ENCODE data around the gene FKBP3. TPM values are rescaled to one million over a fixed set of nuclear protein-coding genes. Genes with fewer than 3 reads are reported as not detected.

The FKBP3 gene
- total RNA-seq, 2 donors from 2014 or later, result 153 to 188 TPM

DNA sequence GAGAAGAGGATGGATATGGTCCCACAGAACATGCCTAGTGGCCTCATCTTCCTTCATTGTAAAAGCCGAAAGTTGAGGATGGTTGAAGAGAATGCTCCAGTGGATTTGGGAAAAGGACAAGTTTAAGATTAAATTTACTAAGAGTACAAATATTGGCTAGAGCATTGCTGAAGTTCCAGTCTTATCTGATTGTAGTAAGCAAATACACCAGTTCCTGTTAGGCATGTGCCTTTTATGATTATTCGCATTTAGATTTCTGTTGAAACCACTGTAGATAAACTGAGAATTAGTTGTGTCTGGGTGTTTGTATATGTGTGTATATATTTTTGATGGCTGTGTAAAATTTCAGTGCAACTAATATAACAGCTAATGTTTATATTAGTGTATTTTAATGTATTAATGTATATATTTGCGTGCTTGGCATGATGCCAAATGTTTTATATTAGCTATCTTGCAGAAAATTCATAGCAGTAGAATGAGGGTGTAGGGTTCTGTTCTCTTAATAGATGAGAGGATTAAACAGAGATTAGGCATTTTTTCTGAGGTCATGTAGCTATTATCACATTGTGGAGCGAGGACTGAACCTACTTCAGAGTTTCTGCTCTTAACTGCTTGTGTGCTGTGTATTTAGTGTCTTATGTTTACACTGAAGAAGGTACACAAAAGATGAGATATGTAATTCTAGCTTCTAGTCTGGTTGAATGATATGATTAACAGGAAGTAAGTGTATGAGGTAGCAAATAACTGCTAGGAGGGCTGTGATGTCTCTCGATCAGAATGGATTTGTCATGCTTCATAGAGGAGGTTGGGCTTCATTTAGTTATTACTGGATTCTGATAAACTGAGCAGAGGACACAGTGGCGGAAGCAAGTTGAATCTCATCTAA lies 21.1 kb downstream of the FKBP3 start:
- H3K27ac ChIP-seq (ENCODE audit: low read depth, low read length), result no peak overlapping the region
- DNase-seq, result no peak
- H3K4me1 ChIP-seq (ENCODE audit: control insufficient read depth, insufficient read depth, low read length), result no peaks in the 10 kb centered on the region
- peaks cover 99% of the 10 kb centered on the region for H3K36me3 ChIP-seq (ENCODE audit: control insufficient read depth, insufficient read depth, low read length)
- no peaks in the 10 kb centered on the region for H3K9me3 ChIP-seq (ENCODE audit: control insufficient read depth, low read length)
- no peak overlapping the region for H3K9ac ChIP-seq (ENCODE audit: extremely low read depth, low read length, poor library complexity, severe bottlenecking)
- Mint-ChIP-seq H3K27me3 (ENCODE audit: insufficient read depth) (no peaks in the 10 kb centered on the region), H3K36me3 (ENCODE audit: low read depth) (peaks cover 77% of the 10 kb centered on the region), H3K4me1 (no peaks in the 10 kb centered on the region), H3K4me3 (no peak overlapping the region), H3K27ac (peak overlapping the region; percentile 14), H3K9me3 (no peaks in the 10 kb centered on the region)
- TF ChIP-seq, protein P1, sequence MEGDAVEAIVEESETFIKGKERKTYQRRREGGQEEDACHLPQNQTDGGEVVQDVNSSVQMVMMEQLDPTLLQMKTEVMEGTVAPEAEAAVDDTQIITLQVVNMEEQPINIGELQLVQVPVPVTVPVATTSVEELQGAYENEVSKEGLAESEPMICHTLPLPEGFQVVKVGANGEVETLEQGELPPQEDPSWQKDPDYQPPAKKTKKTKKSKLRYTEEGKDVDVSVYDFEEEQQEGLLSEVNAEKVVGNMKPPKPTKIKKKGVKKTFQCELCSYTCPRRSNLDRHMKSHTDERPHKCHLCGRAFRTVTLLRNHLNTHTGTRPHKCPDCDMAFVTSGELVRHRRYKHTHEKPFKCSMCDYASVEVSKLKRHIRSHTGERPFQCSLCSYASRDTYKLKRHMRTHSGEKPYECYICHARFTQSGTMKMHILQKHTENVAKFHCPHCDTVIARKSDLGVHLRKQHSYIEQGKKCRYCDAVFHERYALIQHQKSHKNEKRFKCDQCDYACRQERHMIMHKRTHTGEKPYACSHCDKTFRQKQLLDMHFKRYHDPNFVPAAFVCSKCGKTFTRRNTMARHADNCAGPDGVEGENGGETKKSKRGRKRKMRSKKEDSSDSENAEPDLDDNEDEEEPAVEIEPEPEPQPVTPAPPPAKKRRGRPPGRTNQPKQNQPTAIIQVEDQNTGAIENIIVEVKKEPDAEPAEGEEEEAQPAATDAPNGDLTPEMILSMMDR (conservative IDR thresholded peaks at IDR 0.05), result no peak
- H3K4me3 ChIP-seq (ENCODE audit: low read length), result no peak overlapping the region
- 94 to 100% methylated on average over 5 to 6 of the region's 6 CpGs for WGBS, 2 experiments (ENCODE audit: insufficient coverage in 1 of 2, insufficient read length in 1 of 2)
- no peaks in the 10 kb centered on the region for H3K27me3 ChIP-seq (ENCODE audit: control insufficient read depth, insufficient read depth, low read length, poor library complexity, severe bottlenecking)

DNA sequence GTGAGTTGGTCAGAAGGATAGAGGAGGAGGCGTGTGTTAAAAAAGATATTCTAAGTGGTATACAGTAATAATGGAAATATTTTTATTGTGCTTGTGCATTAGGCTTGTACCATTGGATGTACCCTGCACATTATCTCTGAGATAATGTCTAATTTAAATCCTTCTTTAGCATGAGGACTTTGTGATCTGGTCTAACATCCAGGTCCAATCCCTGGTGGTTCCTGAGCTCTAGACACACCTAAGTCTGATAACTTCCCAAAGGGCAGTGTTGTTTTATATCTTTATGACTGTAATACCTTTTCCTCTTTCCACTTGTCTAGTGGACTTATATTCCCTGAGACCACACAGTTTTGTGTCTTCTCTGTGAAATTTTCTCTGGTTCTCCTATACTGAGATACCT lies 29.7 kb downstream of the FKBP3 start:
- Mint-ChIP-seq H3K9me3 (no peaks in the 10 kb centered on the region), H3K4me3 (no peak overlapping the region), H3K27me3 (ENCODE audit: insufficient read depth) (no peaks in the 10 kb centered on the region), H3K27ac (no peak overlapping the region), H3K4me1 (peaks cover 8% of the 10 kb centered on the region), H3K36me3 (ENCODE audit: low read depth) (peaks cover 65% of the 10 kb centered on the region)
- Histone ChIP-seq H3K9me3 (ENCODE audit: control insufficient read depth, low read length) (no peaks in the 10 kb centered on the region), H3K27me3 (ENCODE audit: control insufficient read depth, insufficient read depth, low read length, poor library complexity, severe bottlenecking) (no peaks in the 10 kb centered on the region), H3K4me3 (ENCODE audit: low read length) (no peak overlapping the region), H3K27ac (ENCODE audit: low read depth, low read length) (no peak overlapping the region), H3K9ac (ENCODE audit: extremely low read depth, low read length, poor library complexity, severe bottlenecking) (no peak overlapping the region), H3K4me1 (ENCODE audit: control insufficient read depth, insufficient read depth, low read length) (no peaks in the 10 kb centered on the region), H3K36me3 (ENCODE audit: control insufficient read depth, insufficient read depth, low read length) (peaks cover 81% of the 10 kb centered on the region)
- no peak for DNase-seq
- WGBS, 2 experiments (ENCODE audit: insufficient coverage in 1 of 2, insufficient read length in 1 of 2), result 83 to 100% methylated on average over 1 of the region's 1 CpG
- TF ChIP-seq, protein P1 (conservative IDR thresholded peaks at IDR 0.05), result no peak

DNA sequence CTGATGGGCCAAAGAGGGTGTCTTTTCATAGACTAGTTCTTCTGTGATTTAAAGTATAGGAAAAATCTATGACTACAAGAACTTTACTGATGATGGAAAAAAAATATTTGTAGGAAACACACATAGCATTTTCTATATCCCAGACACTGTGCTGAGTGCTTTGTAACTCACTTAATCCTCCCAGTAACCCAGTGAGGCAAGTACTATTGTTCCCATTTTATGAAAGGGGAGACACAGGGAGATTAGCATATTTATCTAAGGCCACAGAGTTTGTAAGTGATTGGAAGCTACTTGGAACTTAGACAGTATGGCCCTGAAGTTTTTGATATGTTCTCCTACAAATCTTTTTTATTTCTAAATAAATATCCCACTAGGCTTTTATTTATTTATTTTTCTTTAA lies 30.5 kb downstream of the FKBP3 start:
- H3K36me3 ChIP-seq (ENCODE audit: control insufficient read depth, insufficient read depth, low read length), result peaks cover 78% of the 10 kb centered on the region
- H3K9me3 ChIP-seq (ENCODE audit: control insufficient read depth, low read length), result no peaks in the 10 kb centered on the region
- H3K4me1 ChIP-seq (ENCODE audit: control insufficient read depth, insufficient read depth, low read length), result no peaks in the 10 kb centered on the region
- H3K27ac ChIP-seq (ENCODE audit: low read depth, low read length), result no peak overlapping the region
- no peak overlapping the region for H3K4me3 ChIP-seq (ENCODE audit: low read length)
- Mint-ChIP-seq H3K27me3 (ENCODE audit: insufficient read depth) (no peaks in the 10 kb centered on the region), H3K9me3 (no peaks in the 10 kb centered on the region), H3K4me3 (no peak overlapping the region), H3K4me1 (peaks cover 8% of the 10 kb centered on the region), H3K27ac (peak overlapping the region; percentile 8), H3K36me3 (ENCODE audit: low read depth) (peaks cover 67% of the 10 kb centered on the region)
- TF ChIP-seq, protein P1 (conservative IDR thresholded peaks at IDR 0.05), result no peak
- no peak for DNase-seq
- no peaks in the 10 kb centered on the region for H3K27me3 ChIP-seq (ENCODE audit: control insufficient read depth, insufficient read depth, low read length, poor library complexity, severe bottlenecking)
- H3K9ac ChIP-seq (ENCODE audit: extremely low read depth, low read length, poor library complexity, severe bottlenecking), result no peak overlapping the region

All from endodermal cell (in vitro differentiated cells).